Heart left ventricle (tissue), 13 donors: Measurements from ENCODE around the gene C10orf62.

Experiments
- POLR2A ChIP-seq, 2 donors: fragments of 450-650 bp; IDR thresholded peaks; one replicate each; pipeline ENCODE4 v1.6.1; 2017; ENCODE audit warnings: antibody characterized with exemption in 2 of 2, mild to moderate bottlenecking in 2 of 2, moderate library complexity in 2 of 2
- TF ChIP-seq, protein P1 (sequence below), 12 donors: fragments of 200-600 bp; sonication (generic) in 4 of 12; IDR thresholded peaks; one replicate each; pipeline versions ENCODE4 v1.5.0 to v1.8.0; 2018 to 2022; ENCODE audit warnings: antibody characterized with exemption in 12 of 12, mild to moderate bottlenecking in 5 of 12
- donor health status: ischemic (EF 13 %, LVEDD 7.1; RV severe dilation, severe dysfunction).
- donor health status: DM: no; HTN: yes; CAD: no.
- donor health status: DM: no; HTN: no; CAD: no.
- donor health status: ischemic (EF 25% LVEDD 6.9; RV normal size, moderate dysfunction).
- donor health status: ischemic (EF 25% LVEDD 5.7; RV mildly dilated, moderate dysfunction).
- donor health status: ischemic (EF 35%, LVEDD 5.7; RV mildly dilated, moderate dysfunction).
- donor health status: nonischemic (EF 11% LVEDD 7.7; RV severe dilation, severe dysfunction).
- donor health status: DM: yes; HTN: yes; CAD: no.
- donor health status: PGD.
- donor health status: ischemic (EF 29% LVEDD 5.4; RV normal size, mild dysfunction).
- donor health status: nonischemic (EF 23%, LVEDD 6.1; RV moderate dilation, normal function).

- TF ChIP-seq, protein P1, sequence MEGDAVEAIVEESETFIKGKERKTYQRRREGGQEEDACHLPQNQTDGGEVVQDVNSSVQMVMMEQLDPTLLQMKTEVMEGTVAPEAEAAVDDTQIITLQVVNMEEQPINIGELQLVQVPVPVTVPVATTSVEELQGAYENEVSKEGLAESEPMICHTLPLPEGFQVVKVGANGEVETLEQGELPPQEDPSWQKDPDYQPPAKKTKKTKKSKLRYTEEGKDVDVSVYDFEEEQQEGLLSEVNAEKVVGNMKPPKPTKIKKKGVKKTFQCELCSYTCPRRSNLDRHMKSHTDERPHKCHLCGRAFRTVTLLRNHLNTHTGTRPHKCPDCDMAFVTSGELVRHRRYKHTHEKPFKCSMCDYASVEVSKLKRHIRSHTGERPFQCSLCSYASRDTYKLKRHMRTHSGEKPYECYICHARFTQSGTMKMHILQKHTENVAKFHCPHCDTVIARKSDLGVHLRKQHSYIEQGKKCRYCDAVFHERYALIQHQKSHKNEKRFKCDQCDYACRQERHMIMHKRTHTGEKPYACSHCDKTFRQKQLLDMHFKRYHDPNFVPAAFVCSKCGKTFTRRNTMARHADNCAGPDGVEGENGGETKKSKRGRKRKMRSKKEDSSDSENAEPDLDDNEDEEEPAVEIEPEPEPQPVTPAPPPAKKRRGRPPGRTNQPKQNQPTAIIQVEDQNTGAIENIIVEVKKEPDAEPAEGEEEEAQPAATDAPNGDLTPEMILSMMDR (IDR thresholded peaks at IDR 0.05): no peak
- no peak for TF ChIP-seq POLR2A (IDR thresholded peaks at IDR 0.05)
Measured at GRCh38 chr10:97583476-97583875, 6.0 kb upstream of the C10orf62 start.
